Middle frontal gyrus (tissue), 1 donor: ENCODE data around the gene BSCL2.
"Not testable (repeated sequence)": the region's sequence is repeated elsewhere in the genome, so short reads cannot be mapped to it uniquely, and the experiment has no call there.

Source experiments
- DNase-seq: peaks from one replicate; pipeline ENCODE4 v3.0.0-alpha.2; 2015; ENCODE audit warnings: low spot score; ENCODE audit errors: extremely low spot score

BSCL2 gene

GRCh38 chr11:62688491-62688890 lies 18.7 kb downstream of the BSCL2 start:
- no peak for DNase-seq

DNA sequence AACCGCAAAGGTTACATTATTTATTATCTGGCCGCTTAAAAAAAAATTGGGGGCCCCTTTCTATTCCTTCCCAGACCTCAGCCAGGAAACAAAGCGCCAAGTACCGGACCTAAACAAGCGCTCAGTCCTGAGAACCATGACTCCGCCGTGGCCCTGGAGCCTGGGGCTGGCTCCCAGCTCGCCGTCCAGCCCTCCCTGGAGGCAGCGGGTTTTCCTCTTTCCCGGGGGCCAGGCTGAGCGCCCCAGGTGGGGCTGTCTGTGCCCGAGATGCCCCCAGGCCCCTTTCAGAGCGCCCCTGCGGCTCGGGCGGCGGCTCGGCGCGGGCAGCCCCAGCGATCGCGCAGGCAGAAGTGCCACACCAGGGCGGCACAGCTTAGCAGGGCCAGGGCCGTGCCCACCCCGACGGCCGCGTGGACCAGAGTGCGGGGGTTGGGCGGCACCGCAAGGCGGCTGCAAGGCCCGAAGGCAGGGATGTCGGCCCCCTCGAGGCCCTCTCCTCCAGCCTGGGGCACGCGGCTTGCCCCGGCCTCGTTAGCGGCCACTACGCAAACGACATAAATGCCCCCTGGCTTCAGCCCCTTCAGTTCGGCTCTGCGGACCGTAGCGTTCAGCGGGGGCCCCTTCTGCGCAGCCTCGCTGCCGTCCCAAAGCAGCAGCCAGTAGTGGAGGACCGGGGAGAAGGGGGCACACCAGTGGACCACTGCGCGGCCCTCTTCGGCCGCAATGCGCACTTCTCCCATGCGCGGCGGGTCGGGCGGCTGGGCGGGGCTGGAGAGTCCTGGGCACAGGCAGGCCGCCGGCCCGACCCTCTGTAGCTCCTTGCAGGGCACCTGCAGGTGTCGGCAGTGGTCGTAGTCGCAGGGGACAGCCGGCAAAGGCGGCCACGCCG lies 19.5 kb downstream of the BSCL2 start:
- no peak for DNase-seq

- DNase-seq = no peak
These were observed 24.7 kb downstream of the BSCL2 start for GRCh38 chr11:62682518-62682917.

- DNase-seq = no peak
These were observed 26.4 kb downstream of the BSCL2 start for GRCh38 chr11:62680825-62681240.

DNA sequence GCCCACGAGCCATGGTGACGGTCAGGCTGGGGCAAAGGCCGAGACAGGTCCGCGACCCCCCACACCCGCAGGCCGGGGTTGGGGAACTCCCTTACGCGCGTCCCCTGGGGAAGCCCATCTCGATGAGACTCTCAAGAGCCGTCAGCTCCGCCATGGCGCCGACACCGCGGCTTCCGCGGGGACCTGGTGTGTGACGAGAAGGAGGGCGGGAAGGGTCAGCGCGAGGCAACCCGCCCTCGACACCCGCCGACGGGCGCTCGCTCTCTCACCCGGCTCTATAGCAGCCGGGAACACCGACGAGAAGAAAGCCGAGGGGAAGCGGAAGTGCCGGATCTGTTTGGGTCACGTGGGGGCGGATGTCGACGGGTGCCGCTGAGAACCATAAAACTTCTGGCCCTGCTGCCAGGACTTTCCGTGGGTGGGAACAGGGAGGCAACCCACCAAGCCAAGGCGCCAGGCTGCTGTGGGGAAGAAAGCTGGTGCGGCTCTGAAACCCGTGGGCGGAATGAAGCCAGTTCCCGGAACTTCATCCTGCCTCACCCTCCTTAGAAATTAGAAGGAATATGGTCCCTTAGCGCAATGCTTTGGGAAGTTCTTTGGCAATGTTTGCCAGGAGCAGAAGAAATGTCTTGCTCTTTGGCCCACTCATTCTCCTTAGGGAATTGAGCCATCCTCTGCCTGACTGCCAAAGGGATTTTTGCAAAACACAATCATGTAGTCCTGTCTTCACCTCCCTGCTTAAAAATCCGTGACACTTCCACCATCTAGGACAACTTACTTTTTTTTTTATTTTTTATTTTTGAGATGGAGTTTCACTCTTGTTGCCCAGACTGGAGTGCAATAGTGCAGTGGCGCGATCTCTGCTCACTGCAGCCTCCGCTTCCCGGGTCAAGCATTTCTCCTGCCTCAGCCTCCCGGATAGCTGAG lies 28.2 kb downstream of the BSCL2 start, which contains the start of gene UBXN1:
UBXN1 (minus strand) TSS at position 304 of the 927 bp plus-strand sequence; CDS start at position 154, 150 bp downstream.
- peak; percentile 77 for DNase-seq

- DNase-seq = no peak
These were observed 28.8 kb downstream of the BSCL2 start for GRCh38 chr11:62678433-62678769.

DNA sequence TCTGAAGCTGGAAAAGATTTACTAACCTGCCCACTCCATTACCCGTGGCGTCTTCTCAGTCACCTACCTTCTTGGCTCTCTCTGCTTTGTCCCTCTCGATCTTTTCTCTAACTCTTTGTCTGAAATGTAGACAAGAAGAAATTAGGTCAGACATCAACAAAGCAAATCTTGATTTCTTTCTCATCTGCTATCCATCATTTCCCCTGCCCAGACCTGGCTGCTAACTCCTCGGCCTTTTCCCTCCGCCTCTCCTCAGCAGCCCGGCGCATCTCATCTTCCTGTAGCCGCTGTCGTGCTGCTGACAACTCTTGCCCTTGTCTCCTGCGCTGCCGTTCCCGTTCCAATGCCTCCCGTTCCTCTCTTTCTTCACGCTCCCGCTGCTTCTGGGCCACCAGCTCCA lies 29.5 kb downstream of the BSCL2 start:
- DNase-seq = no peak

GRCh38 chr11:62677156-62677555 lies 30.1 kb downstream of the BSCL2 start:
- DNase-seq = no peak

- no peak for DNase-seq
These were observed 30.5 kb downstream of the BSCL2 start for GRCh38 chr11:62676698-62677097.

GRCh38 chr11:62675415-62675814 lies 31.8 kb downstream of the BSCL2 start:
- not testable (repeated sequence) for DNase-seq

DNA sequence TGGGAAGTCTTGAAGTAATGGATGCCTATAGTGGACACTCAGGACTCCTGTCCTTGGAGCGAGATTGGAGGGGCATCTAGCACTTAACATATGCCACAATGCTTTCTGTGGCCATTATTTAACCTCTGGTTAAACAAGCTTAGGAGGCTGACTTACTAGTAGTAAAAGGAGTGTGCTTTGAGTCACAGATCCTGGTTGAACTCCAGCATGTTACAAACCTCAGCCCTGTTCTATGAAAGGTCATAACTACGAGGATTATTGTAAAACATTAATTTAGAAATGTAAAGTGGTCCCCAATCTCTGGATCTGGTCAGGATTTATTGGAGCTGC lies 34.1 kb downstream of the BSCL2 start:
- no peak for DNase-seq

- peak; percentile 75 for DNase-seq
These were observed 35.4 kb downstream of the BSCL2 start, which contains the start of the genes LBHD1 and UQCC3 for GRCh38 chr11:62671608-62672389. Gene LBHD1, minus strand, starts transcription at chr11:62672267. Its CDS starts 2,236 bp downstream, at chr11:62670031. Gene UQCC3, plus strand, starts transcription at chr11:62671673. Its CDS starts 73 bp downstream, at chr11:62671746.

GRCh38 chr11:62671236-62671607 lies 36.0 kb downstream of the BSCL2 start:
- no peak for DNase-seq

- DNase-seq = no peak
These were observed 37.6 kb downstream of the BSCL2 start for GRCh38 chr11:62669420-62670161.

DNA sequence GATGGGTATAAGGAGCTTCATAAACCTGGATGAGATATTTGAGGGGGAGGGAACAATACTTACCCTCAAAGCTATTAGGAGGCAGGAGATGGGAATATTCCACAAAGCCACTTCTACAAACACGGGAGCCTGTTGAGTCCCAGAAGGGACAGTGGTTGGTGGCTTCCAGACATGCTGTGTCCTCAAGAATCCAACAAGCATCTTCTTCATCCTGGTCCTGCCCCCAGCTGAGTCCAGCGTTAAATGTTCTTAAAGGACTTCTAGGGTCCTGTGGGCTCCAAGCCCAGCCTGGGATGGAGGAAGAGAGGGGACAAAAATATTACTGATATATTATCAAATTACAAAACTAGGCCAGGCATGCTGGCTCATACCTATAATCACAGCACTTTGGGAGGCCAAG lies 39.8 kb downstream of the BSCL2 start:
- no peak for DNase-seq

DNA sequence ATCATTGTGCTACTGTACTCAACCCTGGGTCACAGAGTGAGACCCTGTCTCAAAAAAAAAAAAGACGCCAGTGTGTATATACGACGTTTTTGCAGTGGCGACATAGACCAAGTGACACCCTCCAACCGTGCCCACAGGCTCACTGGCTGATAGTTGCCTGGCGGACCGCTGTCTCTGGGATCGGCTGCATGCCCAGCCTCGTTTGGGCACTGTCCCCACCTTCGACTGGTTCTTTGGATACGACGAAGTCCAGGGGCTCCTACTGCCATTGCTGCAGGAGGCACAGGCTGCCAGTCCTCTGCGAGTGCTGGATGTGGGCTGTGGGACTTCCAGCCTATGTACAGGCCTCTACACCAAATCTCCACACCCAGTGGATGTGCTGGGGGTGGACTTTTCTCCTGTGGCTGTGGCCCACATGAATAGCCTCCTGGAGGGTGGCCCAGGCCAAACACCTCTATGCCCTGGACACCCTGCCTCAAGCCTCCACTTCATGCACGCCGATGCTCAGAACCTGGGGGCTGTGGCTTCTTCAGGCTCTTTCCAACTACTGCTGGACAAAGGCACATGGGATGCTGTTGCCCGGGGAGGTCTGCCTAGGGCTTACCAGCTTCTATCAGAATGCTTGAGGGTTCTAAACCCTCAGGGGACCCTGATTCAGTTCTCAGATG lies 40.8 kb downstream of the BSCL2 start:
- no peak for DNase-seq

- no peak for DNase-seq
These were observed 41.5 kb downstream of the BSCL2 start for GRCh38 chr11:62665599-62666258.

DNA sequence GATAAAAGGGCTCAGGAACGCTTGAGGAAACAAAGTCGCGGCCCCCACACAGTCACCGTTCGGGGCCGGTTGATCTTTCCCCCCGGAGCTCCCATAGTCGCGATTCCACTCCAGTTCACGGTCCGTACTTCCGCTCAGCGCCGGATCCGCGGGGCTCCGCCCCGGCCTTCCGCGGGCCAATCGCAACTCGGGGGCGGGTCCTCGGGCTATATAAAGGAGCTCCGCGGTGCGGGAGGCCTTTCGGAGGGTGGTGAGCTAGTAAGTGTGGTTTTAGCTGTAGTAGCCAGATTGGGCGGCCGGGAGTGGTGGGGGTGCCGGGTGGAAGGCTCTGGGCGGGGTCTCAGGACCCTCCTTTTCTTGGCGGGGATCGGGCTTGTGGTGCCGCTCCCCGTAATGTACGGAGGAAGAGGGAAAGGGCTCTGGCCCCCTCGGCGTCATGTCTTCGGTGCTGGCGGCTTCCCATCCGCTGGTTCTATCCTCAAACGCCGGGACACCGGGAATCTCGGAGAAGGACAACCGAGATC lies 42.1 kb downstream of the BSCL2 start, which contains the start of the genes C11orf98 and CSKMT:
C11orf98 (minus strand) TSS at position 136 of the 524 bp plus-strand sequence; CDS start at position 95, 41 bp downstream.
CSKMT (plus strand) TSS at position 238 of the 524 bp plus-strand sequence. CDS start 568 bp downstream, outside the sequence.
- peak; percentile 93 for DNase-seq
